K562 (cell line): ENCODE results near the gene SLC39A9. TPM values are rescaled to one million over a fixed set of nuclear protein-coding genes. Genes with fewer than 3 reads are reported as not detected.

ENCODE experiments used
- ATAC-seq: fragments of 200-7000 bp; cut with Tn5 transposase; 3 replicates; pipeline ENCODE4 v1.9.1; 2020; ENCODE audit warnings: moderate library complexity
- BruUV-seq: library from RNA; stranded (reverse); fragments of 400-500 nt; replicated peaks from 2 replicates; lab custom pipeline; 2021; lab: Mats Ljungman, UMichigan
- CTCF ChIA-PET: fragments of 300-600 bp; formaldehyde crosslinking; extraction: SDS; loops from one replicate; lab custom pipeline; 2021; ENCODE audit warnings: low intra/inter-chr PET ratio; lab: Yijun Ruan, JAX
- POLR2A ChIA-PET: fragments of 300-600, 350-650 bp; sonication (Branson Sonifier 250); formaldehyde crosslinking; extraction: SDS; loops from one replicate; lab custom pipeline; 2021; ENCODE audit warnings: antibody characterized with exemption, inconsistent platforms; lab: Yijun Ruan, JAX
- DNase-seq, 4 experiments: peaks; one replicate each; pipeline versions ENCODE4 v3.0.0 to v3.0.0-alpha.2; 2011 to 2018; ENCODE audit warnings: low spot score in 3 of 4, mixed read lengths in 3 of 4; ENCODE audit errors: extremely low read depth in 1 of 4
- FAIRE-seq: peaks from 2 replicates; lab custom pipeline; 2011; peaks lifted over from hg19 to GRCh38; lab: Jason Lieb, UNC
- H2AFZ ChIP-seq: 2 replicates; pipeline ENCODE4 v1.6.0; 2011; ENCODE audit warnings: low read depth, low read length, control low read depth, inconsistent platforms
- H3K27ac ChIP-seq: fragments of 200-600 bp; 3 replicates; pipeline ENCODE4 v1.8.0; 2011; ENCODE audit warnings: low read depth, mild to moderate bottlenecking, control low read depth, inconsistent platforms, low read length, moderate library complexity, mixed read lengths; ENCODE audit errors: extremely low read depth
- H3K27me3 ChIP-seq, 2 experiments: fragments of 300-600 bp in 1 of 2; 2 replicates in 1 of 2; 3 replicates in 1 of 2; pipeline versions ENCODE4 v1.6.0 to v1.8.0; 2011; ENCODE audit warnings: inconsistent platforms in 2 of 2, low read length in 2 of 2, mild to moderate bottlenecking in 1 of 2, mixed read lengths in 1 of 2, moderate library complexity in 1 of 2; ENCODE audit not compliant: control insufficient read depth in 2 of 2, insufficient read depth in 2 of 2
- H3K36me3 ChIP-seq: fragments of 300-600 bp; 3 replicates; pipeline ENCODE4 v1.8.0; 2011; ENCODE audit warnings: mild to moderate bottlenecking, low read length, inconsistent platforms; ENCODE audit not compliant: control insufficient read depth, insufficient read depth
- H3K4me1 ChIP-seq, 2 experiments: fragments of 200-600 bp in 1 of 2; replicated peaks in 1 of 2; 2 replicates in 1 of 2; 3 replicates in 1 of 2; pipeline versions ENCODE4 v1.5.1 to v1.8.0; 2011; ENCODE audit warnings: inconsistent platforms in 2 of 2, low read length in 2 of 2, mild to moderate bottlenecking in 1 of 2, mixed read lengths in 1 of 2, moderate library complexity in 1 of 2; ENCODE audit not compliant: control insufficient read depth in 2 of 2, insufficient read depth in 2 of 2
- H3K4me2 ChIP-seq: 2 replicates; pipeline ENCODE4 v1.6.1; 2011; ENCODE audit warnings: low read length, control low read depth, inconsistent platforms, mixed read lengths; ENCODE audit not compliant: insufficient read depth
- H3K4me3 ChIP-seq: fragments of 200-600 bp; sonication (generic), shearing (Covaris generic); 2 replicates; pipeline ENCODE4 v1.5.1; 2016; ENCODE audit warnings: control low read depth, inconsistent platforms
- H3K79me2 ChIP-seq: fragments of 200-600 bp; 3 replicates; pipeline ENCODE4 v1.8.0; 2011; ENCODE audit warnings: low read length, inconsistent platforms; ENCODE audit not compliant: control insufficient read depth, insufficient read depth
- H3K9ac ChIP-seq, 2 experiments: 2 replicates each; pipeline versions ENCODE4 v1.6.0 to v1.6.1; 2011; ENCODE audit warnings: low read depth in 2 of 2, low read length in 2 of 2, control low read depth in 1 of 2, inconsistent platforms in 1 of 2, mild to moderate bottlenecking in 1 of 2, mixed read lengths in 1 of 2; ENCODE audit not compliant: insufficient read depth in 1 of 2
- H3K9me1 ChIP-seq: one replicate; pipeline ENCODE4 v1.6.0; 2011; ENCODE audit warnings: inconsistent platforms, mild to moderate bottlenecking, low read length, moderate library complexity; ENCODE audit not compliant: control insufficient read depth, insufficient read depth
- H3K9me3 ChIP-seq: replicated peaks from 2 replicates; pipeline ENCODE4 v1.5.1; 2011; ENCODE audit warnings: low read depth, low read length, inconsistent platforms; ENCODE audit not compliant: control insufficient read depth, insufficient read depth
- H4K20me1 ChIP-seq: replicated peaks from 2 replicates; pipeline ENCODE4 v1.6.1; 2011; ENCODE audit warnings: low read length, inconsistent platforms, mixed read lengths; ENCODE audit not compliant: control insufficient read depth, insufficient read depth
- ATF7 ChIP-seq: fragments of 450-650 bp; IDR thresholded peaks from 2 replicates; pipeline ENCODE4 v1.7.1; 2014; ENCODE audit warnings: mild to moderate bottlenecking, moderate library complexity
- CBX2 ChIP-seq: fragments of 200-600 bp; sonication (generic); IDR thresholded peaks from one replicate; pipeline ENCODE4 v1.6.1; 2012; ENCODE audit warnings: mild to moderate bottlenecking, low read length, inconsistent platforms; ENCODE audit not compliant: insufficient read depth, poor library complexity, severe bottlenecking
- CSDE1 ChIP-seq, 2 experiments: fragments of 450-650 bp; IDR thresholded peaks; 2 replicates each; pipeline ENCODE4 v1.6.1; 2016; ENCODE audit warnings: mild to moderate bottlenecking in 1 of 2
- DLX4 ChIP-seq: fragments of 250-450 bp; sonication (Bioruptor Pico); IDR thresholded peaks from 2 replicates; pipeline ENCODE4 v1.6.1; 2021; ENCODE audit warnings: mild to moderate bottlenecking
- ELF1 ChIP-seq: fragments of 200-800 bp; sonication (Bioruptor generic); IDR thresholded peaks from 2 replicates; pipeline ENCODE4 v1.6.1; 2016; ENCODE audit warnings: missing genetic modification characterization, missing compliant biosample characterization
- FIP1L1 ChIP-seq: fragments of 200-400 bp; formaldehyde crosslinking; IDR thresholded peaks from 2 replicates; pipeline ENCODE4 v1.6.1; 2018; ENCODE audit warnings: mild to moderate bottlenecking, low read depth, low read length; ENCODE audit not compliant: poor library complexity, severe bottlenecking
- FOS ChIP-seq: IDR thresholded peaks from 3 replicates; pipeline ENCODE4 v1.6.1; 2011; ENCODE audit not compliant: insufficient read length; ENCODE audit errors: extremely low read depth
- HMBOX1 ChIP-seq: sonication (generic); IDR thresholded peaks from 2 replicates; pipeline ENCODE4 v1.6.1; 2016
- KDM4B ChIP-seq, 2 experiments: fragments of 450-650 bp in 1 of 2; sonication (generic) in 1 of 2; IDR thresholded peaks; 2 replicates each; pipeline ENCODE4 v1.6.1; 2016 to 2017; ENCODE audit warnings: borderline replicate concordance in 2 of 2, antibody characterized with exemption in 1 of 2, low read depth in 1 of 2, mild to moderate bottlenecking in 1 of 2
- MAFF ChIP-seq: IDR thresholded peaks from 2 replicates; pipeline ENCODE4 v1.6.1; 2012; ENCODE audit warnings: low read length, improper control_type of control experiment
- MAFG ChIP-seq: fragments of 450-650 bp; conservative IDR thresholded peaks from 2 replicates; pipeline ENCODE4 v1.6.1; 2016; ENCODE audit warnings: missing genetic modification characterization, missing compliant biosample characterization
- MAFK ChIP-seq: IDR thresholded peaks from 2 replicates; pipeline ENCODE4 v1.6.1; 2011; ENCODE audit warnings: low read length, improper control_type of control experiment
- MCM3 ChIP-seq: fragments of 450-650 bp; IDR thresholded peaks from 2 replicates; pipeline ENCODE4 v1.6.1; 2016
- NFE2 ChIP-seq: IDR thresholded peaks from 2 replicates; pipeline ENCODE4 v1.6.1; 2014; ENCODE audit warnings: antibody characterized with exemption, low read depth
- NKRF ChIP-seq: fragments of 450-650 bp; IDR thresholded peaks from 2 replicates; pipeline ENCODE4 v1.6.1; 2016; ENCODE audit warnings: borderline replicate concordance
- NR2C1 ChIP-seq, 2 experiments: fragments of 450-650 bp; IDR thresholded peaks; 2 replicates each; pipeline ENCODE4 v1.6.1; 2017; ENCODE audit warnings: mild to moderate bottlenecking in 2 of 2, antibody characterized with exemption in 1 of 2, inconsistent platforms in 1 of 2, missing compliant biosample characterization in 1 of 2, missing genetic modification characterization in 1 of 2
- RAD51 ChIP-seq: fragments of 450-650 bp; IDR thresholded peaks from 2 replicates; pipeline ENCODE4 v1.7.1; 2016; ENCODE audit warnings: low read depth, mild to moderate bottlenecking, borderline replicate concordance
- STAT5B ChIP-seq: fragments of 250-450 bp; sonication (Bioruptor Pico); IDR thresholded peaks from 2 replicates; pipeline ENCODE4 v1.8.0; 2021; ENCODE audit warnings: mild to moderate bottlenecking, inconsistent platforms
- ZNF282 ChIP-seq: sonication (generic); formaldehyde crosslinking; IDR thresholded peaks from 2 replicates; pipeline ENCODE4 v1.8.1; 2023; ENCODE audit warnings: missing genetic modification reagents
- ZNF316 ChIP-seq: fragments of 450-650 bp; IDR thresholded peaks from 2 replicates; pipeline ENCODE4 v1.6.1; 2016
- ZNF780A ChIP-seq: fragments of 250-450 bp; sonication (Bioruptor Pico); IDR thresholded peaks from 2 replicates; pipeline ENCODE4 v1.5.0; 2021; ENCODE audit warnings: mild to moderate bottlenecking
- WGBS: fragments of 100-300 bp; shearing (Covaris generic); methylation state at CpG from one replicate; pipeline ENCODE4 v1.1.6; 2016; ENCODE audit warnings: low coverage, mixed read lengths; ENCODE audit not compliant: insufficient coverage; ENCODE audit errors: missing lambda C conversion rate; 5-methylcytosine and 5-hydroxymethylcytosine counted together
- in situ Hi-C: fragments of 300-500 bp; cut with MboI; formaldehyde crosslinking; loops from 4 replicates; pipeline ENCODE4 v1.15.0; 2018; ENCODE audit warnings: inconsistent platforms, mixed read lengths
- intact Hi-C: fragments of 100-400 bp; cut with micrococcal nuclease; formaldehyde crosslinking; loops from 2 replicates; pipeline ENCODE4 v1.14.2; 2022
- polyA plus RNA-seq, 8 experiments: library from polyadenylated mRNA; depleted of rRNA in 4 of 8; stranded (reverse) in 5 of 8; unstranded in 3 of 8; fragments of >200 nt; fragmentation: Nextera tagmentation in 2 of 8; fragmentation: Illumina TruSeq in 1 of 8; extraction: Ambion mirVana in 2 of 8; extraction: Trizol in 1 of 8; gene quantifications; 2 replicates each; pipeline versions ENCODE4 v1.2.1 to v1.2.3, GENCODE V29; 2011 to 2014; ENCODE audit warnings: inconsistent platforms in 1 of 8, missing spikeins in 1 of 8
- total RNA-seq, 7 experiments: library from RNA; depleted of rRNA in 6 of 7; stranded (reverse); fragments of >200 nt in 6 of 7; fragmentation: Illumina TruSeq in 2 of 7; extraction: Trizol in 2 of 7; gene quantifications; 2 replicates each; pipeline versions ENCODE4 v1.2.1 to v1.2.3, GENCODE V29; 2011 to 2021; ENCODE audit warnings: low replicate concordance in 1 of 7

Gene SLC39A9
- total and polyA plus RNA-seq, 9 of the 15 experiments (the other 6 are each of a cell fraction or from before 2014, with no cell fraction given), result 18.4 to 66.0 (median 32.5) TPM

GRCh38 chr14:69481815-69482568 lies 83.5 kb downstream of the SLC39A9 start:
- Histone ChIP-seq H3K27ac (no peak overlapping the region), H3K9me1 (no peaks in the 10 kb centered on the region), H3K4me3 (no peak overlapping the region), H3K9me3 (no peaks in the 10 kb centered on the region), H3K36me3 (no peaks in the 10 kb centered on the region), H2AFZ (peak overlapping the region; percentile 77), H3K79me2 (no peaks in the 10 kb centered on the region), H4K20me1 (no peaks in the 10 kb centered on the region), H3K4me2 (peak overlapping the region; percentile 29; the same call in 1 of the 2 replicates), H3K4me1 (peaks cover 8 to 10% of the 10 kb centered on the region in 2 experiments; a peak in 4 of 5 replicates), H3K27me3 (peaks cover 0 to 14% of the 10 kb centered on the region in 2 experiments; a peak in 3 of 5 replicates), H3K9ac (no peak overlapping the region)
- DNase-seq (peak in 2 of 4 experiments; percentile 28 to 42), FAIRE-seq (no peak), ATAC-seq (peak; percentile 67)
- in situ Hi-C loops (no loop called here), intact Hi-C loops (no loop called here)
- WGBS, result 12% methylated on average over 5 of the region's 5 CpGs
- POLR2A ChIA-PET, result no interaction called here
- CTCF ChIA-PET, result no interaction called here
- no TSS peak for BruUV-seq
- TF ChIP-seq MCM3 (no peak), ELF1 (no peak), MAFG (peak; percentile 93), ZNF282 (CRISPR knock-in tag) (no peak), DLX4 (CRISPR knock-in tag) (no peak), CBX2 (no peak), HMBOX1 (peak; percentile 76), RAD51 (no peak), MAFF (peak; percentile 92), ZNF316 (peak; percentile 98), NFE2 (peak; percentile 71), MAFK (peak; percentile 89), KDM4B (IDR thresholded peaks at IDR 0.05; ENCODE audit: borderline replicate concordance in 2 of 2, low read depth in 1 of 2) (no peak), FOS (no peak), NKRF (no peak), STAT5B (CRISPR knock-in tag) (no peak), NR2C1 (IDR thresholded peaks at IDR 0.05) (no peak), NR2C1 (tag; IDR thresholded peaks at IDR 0.05) (no peak), CSDE1 (IDR thresholded peaks at IDR 0.05) (no peak), ATF7 (no peak), FIP1L1 (no peak), ZNF780A (CRISPR knock-in tag) (no peak)
